B cell (primary cell): ENCODE measurements around the gene MZB1. TPM values are rescaled to one million over a fixed set of nuclear protein-coding genes. Genes with fewer than 3 reads are reported as not detected.
A peak's percentile ranks its signal among the peaks of the same experiment; 100 is the strongest.

Experiments used
- ATAC-seq: fragments of 200-7000 bp; cut with Tn5 transposase; one replicate; pipeline ENCODE4 v1.10.0; 2021; ENCODE audit warnings: low read depth, mild to moderate bottlenecking, moderate number of reproducible peaks, moderate library complexity
- CTCF ChIA-PET: fragments of 350-600 bp; sonication (Branson Sonifier 250); formaldehyde crosslinking; loops from one replicate; lab custom pipeline; 2021; ENCODE audit warnings: antibody characterized with exemption, inconsistent platforms; lab: Charles Lee
- POLR2A ChIA-PET: fragments of 350-600 bp; sonication (Branson Sonifier 250); formaldehyde crosslinking; loops from one replicate; lab custom pipeline; 2021; ENCODE audit warnings: antibody characterized with exemption; lab: Charles Lee
- DNase-seq: peaks from one replicate; pipeline ENCODE4 v3.0.0; 2013
- H2AFZ ChIP-seq: 2 replicates; pipeline ENCODE4 v1.6.1; 2012; ENCODE audit warnings: mild to moderate bottlenecking, low read depth, low read length; ENCODE audit not compliant: insufficient read depth, poor library complexity, severe bottlenecking
- H3K27ac ChIP-seq, 2 donors: 1 replicate in 1 of 2; 2 replicates in 1 of 2; pipeline ENCODE4 v1.5.1; 2012 to 2013; ENCODE audit warnings: low read length in 2 of 2, mild to moderate bottlenecking in 2 of 2, moderate library complexity in 1 of 2
- H3K27me3 ChIP-seq, 4 experiments: fragments of 200-600 bp in 1 of 4; sonication (generic) in 1 of 4; replicated peaks in 1 of 4; 1 replicate in 2 of 4; 2 replicates in 2 of 4; pipeline versions ENCODE4 v1.6.1 to v1.7.0; 2013 to 2016; ENCODE audit warnings: low read length in 3 of 4, mild to moderate bottlenecking in 2 of 4, mixed read lengths in 1 of 4, moderate library complexity in 1 of 4; ENCODE audit not compliant: insufficient read depth in 4 of 4, control insufficient read depth in 3 of 4; ENCODE audit errors: control extremely low read depth in 1 of 4
- H3K36me3 ChIP-seq, 2 experiments: replicated peaks in 1 of 2; 1 replicate in 1 of 2; 2 replicates in 1 of 2; pipeline versions ENCODE4 v1.6.1 to v1.7.1; 2013; ENCODE audit warnings: low read length in 1 of 2; ENCODE audit not compliant: insufficient read depth in 2 of 2, control insufficient read depth in 1 of 2; ENCODE audit errors: control extremely low read depth in 1 of 2, extremely low read depth in 1 of 2
- H3K4me1 ChIP-seq, 2 donors: fragments of 200-600 bp in 1 of 2; sonication (generic) in 1 of 2; 1 replicate in 1 of 2; 2 replicates in 1 of 2; pipeline versions ENCODE4 v1.5.1 to v1.6.1; 2013 to 2017; ENCODE audit warnings: low read length in 2 of 2; ENCODE audit not compliant: control insufficient read depth in 2 of 2, insufficient read depth in 2 of 2
- H3K4me2 ChIP-seq: replicated peaks from 2 replicates; pipeline ENCODE3; 2012; ENCODE audit warnings: mild to moderate bottlenecking, low read depth, low read length; ENCODE audit not compliant: poor library complexity, severe bottlenecking
- H3K4me3 ChIP-seq, 5 experiments: fragments of 200-600 bp in 1 of 5; sonication (generic) in 1 of 5; 1 replicate in 3 of 5; 2 replicates in 2 of 5; pipeline versions ENCODE4 v1.5.1 to v1.7.0; 2011 to 2016; ENCODE audit warnings: low read length in 4 of 5, mild to moderate bottlenecking in 4 of 5, low read depth in 2 of 5, control low read depth in 1 of 5, moderate library complexity in 1 of 5; ENCODE audit not compliant: insufficient read depth in 1 of 5; ENCODE audit errors: control extremely low read depth in 1 of 5, extremely low read depth in 1 of 5
- H3K79me2 ChIP-seq: fragments of 200-600 bp; sonication (generic); one replicate; pipeline ENCODE4 v1.6.0; 2016; ENCODE audit warnings: low read length; ENCODE audit not compliant: control insufficient read depth, insufficient read depth
- H3K9ac ChIP-seq: fragments of 200-600 bp; sonication (generic); 2 replicates; pipeline ENCODE4 v1.6.1; 2017; ENCODE audit warnings: mild to moderate bottlenecking, low read length, moderate library complexity
- H3K9me3 ChIP-seq, 3 donors: one replicate each; pipeline versions ENCODE4 v1.6.1 to v1.7.1; 2013; ENCODE audit warnings: low read length in 2 of 3; ENCODE audit not compliant: control insufficient read depth in 2 of 3, insufficient read depth in 1 of 3; ENCODE audit errors: control extremely low read depth in 1 of 3
- H4K20me1 ChIP-seq: 2 replicates; pipeline ENCODE4 v1.6.0; 2012; ENCODE audit warnings: mild to moderate bottlenecking, low read length; ENCODE audit not compliant: insufficient read depth, control insufficient read depth, poor library complexity, severe bottlenecking
- H3K27ac Mint-ChIP-seq: one replicate; pipeline ENCODE4 v1.8.0; 2021; ENCODE audit warnings: mixed read lengths
- H3K27me3 Mint-ChIP-seq: one replicate; pipeline ENCODE4 v1.8.0; 2021; ENCODE audit warnings: mixed read lengths
- H3K4me1 Mint-ChIP-seq: one replicate; pipeline ENCODE4 v1.8.0; 2021; ENCODE audit warnings: mixed read lengths
- H3K4me3 Mint-ChIP-seq: one replicate; pipeline ENCODE4 v1.8.0; 2021; ENCODE audit warnings: mixed read lengths
- H3K9me3 Mint-ChIP-seq: one replicate; pipeline ENCODE4 v1.8.0; 2022; ENCODE audit warnings: mixed read lengths; ENCODE audit not compliant: insufficient read depth
- CTCF ChIP-seq: fragments of 200-600 bp; IDR thresholded peaks from one replicate; pipeline ENCODE4 v1.8.0; 2022; ENCODE audit warnings: antibody characterized with exemption, mild to moderate bottlenecking
- EZH2 ChIP-seq: IDR thresholded peaks from 2 replicates; pipeline ENCODE4 v1.6.1; 2012; ENCODE audit warnings: borderline replicate concordance, low read depth, mild to moderate bottlenecking, moderate library complexity, low read length; ENCODE audit not compliant: insufficient read depth, poor library complexity, severe bottlenecking
- WGBS: methylation state at CpG from one replicate; pipeline ENCODE4 v1.1.5; 2013; ENCODE audit warnings: missing lambda C conversion rate; ENCODE audit not compliant: insufficient coverage; 5-methylcytosine and 5-hydroxymethylcytosine counted together
- intact Hi-C: fragments of 100-400 bp; cut with micrococcal nuclease; formaldehyde crosslinking; loops from one replicate; pipeline ENCODE4 v1.10.0; 2022
- polyA plus RNA-seq: library from polyadenylated mRNA; depleted of rRNA; stranded (reverse); fragments of >200 nt; gene quantifications from 2 replicates; pipeline ENCODE4 v1.2.3, GENCODE V29; 2012
- total RNA-seq, 2 donors: library from RNA; stranded (reverse); fragments of 120-200 nt in 1 of 2; gene quantifications; 1 replicate in 1 of 2; 2 replicates in 1 of 2; pipeline versions ENCODE4 v1.2.3 to v1.2.4, GENCODE V29; 2013 to 2022

MZB1 gene
- total and polyA plus RNA-seq, 2 donors (not counting 1 experiment from before 2014, with no cell fraction given) = 72.2 to 306 TPM

DNA sequence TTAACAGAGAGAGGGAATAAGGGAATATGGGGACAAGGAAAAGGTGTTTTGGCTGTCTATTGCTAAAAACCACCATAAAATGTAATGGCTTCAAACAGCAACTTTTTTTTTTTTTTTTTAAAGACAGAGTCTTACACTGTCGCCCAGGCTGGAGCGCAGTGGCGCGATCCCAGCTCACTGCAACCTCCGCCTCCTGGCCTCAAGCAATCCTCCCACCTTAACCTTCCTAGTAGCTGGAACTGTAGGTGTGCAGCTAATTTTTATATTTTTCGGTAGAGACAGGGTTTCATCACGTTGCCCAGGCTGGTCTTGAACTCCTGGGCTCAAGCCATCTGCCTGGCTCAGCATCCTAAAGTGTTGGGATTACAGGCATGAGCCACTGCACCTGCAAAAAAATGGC, 18.5 kb upstream of the MZB1 start:
- Histone ChIP-seq H4K20me1 (no peaks in the 10 kb centered on the region), H3K27ac (peak overlapping the region; percentile 50 to 78), H3K9me3 (no peaks in the 10 kb centered on the region), H3K79me2 (peaks cover 8% of the 10 kb centered on the region), H3K4me3 (no peak overlapping the region), H3K27me3 (no peaks in the 10 kb centered on the region), H3K36me3 (no peaks in the 10 kb centered on the region), H2AFZ (no peak overlapping the region), H3K4me1 (peaks cover 31 to 35% of the 10 kb centered on the region in 2 donors), H3K4me2 (peak overlapping the region; percentile 60), H3K9ac (no peak overlapping the region)
- no peaks in the 10 kb centered on the region for H3K9me3 Mint-ChIP-seq
- 100% methylated on average over 2 of the region's 7 CpGs for WGBS
- ATAC-seq (no peak), DNase-seq (no peak)
- TF ChIP-seq EZH2 (no peak), CTCF (no peak)
- peak overlapping the region; percentile 1 for H3K4me3 Mint-ChIP-seq
- CTCF ChIA-PET = interaction anchor here (0.7 to 7.3 kb wide), 4 partner anchors 13 to 109 kb away, joined by 3 to 43 read pairs (median 4); no protein-coding TSS in a partner anchor
- intact Hi-C loops = loop anchor here (5.0 to 10.0 kb wide), 4 partner anchors 109 to 943 kb away; partner anchors contain the start of gene EGR1
- H3K27ac Mint-ChIP-seq = peak overlapping the region; percentile 64
- H3K4me1 Mint-ChIP-seq = peaks cover 36% of the 10 kb centered on the region
- POLR2A ChIA-PET = interaction anchor here (0.7 to 1.6 kb wide), 2 partner anchors 15 to 114 kb away, joined by 3 read pairs; no protein-coding TSS in a partner anchor
- H3K27me3 Mint-ChIP-seq = no peaks in the 10 kb centered on the region

GRCh38 chr5:139407517-139407916, 17.8 kb upstream of the MZB1 start:
- Mint-ChIP-seq H3K4me1 (peaks cover 43% of the 10 kb centered on the region), H3K9me3 (no peaks in the 10 kb centered on the region), H3K27me3 (no peaks in the 10 kb centered on the region), H3K4me3 (peak overlapping the region; percentile 1), H3K27ac (peak overlapping the region; percentile 64)
- Histone ChIP-seq H3K4me2 (peak overlapping the region; percentile 60), H3K27me3 (no peaks in the 10 kb centered on the region), H3K79me2 (peaks cover 8% of the 10 kb centered on the region), H3K9me3 (no peaks in the 10 kb centered on the region), H4K20me1 (no peaks in the 10 kb centered on the region), H2AFZ (no peak overlapping the region), H3K4me1 (peaks cover 33 to 41% of the 10 kb centered on the region in 2 donors), H3K4me3 (no peak overlapping the region), H3K36me3 (no peaks in the 10 kb centered on the region), H3K9ac (peak overlapping the region; percentile 26), H3K27ac (peak overlapping the region; percentile 50 to 78)
- intact Hi-C loops = loop anchor here (5.0 to 10.0 kb wide), 4 partner anchors 110 to 943 kb away; partner anchors contain the start of gene EGR1
- TF ChIP-seq EZH2 (no peak), CTCF (no peak)
- POLR2A ChIA-PET = interaction anchor here (1.0 to 1.6 kb wide), 2 partner anchors 14 to 31 kb away, joined by 3 to 6 read pairs; partner anchors contain the start of gene DNAJC18
- DNase-seq (peak; percentile 80), ATAC-seq (peak; percentile 38)
- CTCF ChIA-PET = interaction anchor here (0.6 to 7.3 kb wide), 6 partner anchors 10 to 110 kb away, joined by 3 to 43 read pairs (median 4); partner anchors contain the start of gene PAIP2
